Measurements from ENCODE around the gene ME2.

DNA sequence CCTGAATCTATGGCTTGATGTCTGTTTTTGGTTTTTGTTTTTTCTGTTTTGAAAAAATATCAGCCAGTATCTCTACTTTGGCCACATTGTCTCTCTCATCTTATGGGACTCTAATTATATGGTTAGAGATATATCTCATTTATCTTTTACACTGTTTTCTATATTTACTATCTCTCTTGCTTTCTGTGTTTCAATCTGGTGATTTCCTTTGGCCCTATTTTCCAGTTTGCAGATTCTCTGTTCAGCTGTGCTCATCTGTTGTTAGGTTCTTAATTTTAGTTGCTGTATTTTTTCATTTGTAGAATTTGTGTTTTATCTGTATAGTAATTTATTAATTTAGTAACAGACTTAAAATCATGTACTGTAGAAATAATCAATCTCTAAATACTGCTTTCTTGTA lies 47.6 kb downstream of the ME2 start:
- TF ChIP-seq, protein P1, sequence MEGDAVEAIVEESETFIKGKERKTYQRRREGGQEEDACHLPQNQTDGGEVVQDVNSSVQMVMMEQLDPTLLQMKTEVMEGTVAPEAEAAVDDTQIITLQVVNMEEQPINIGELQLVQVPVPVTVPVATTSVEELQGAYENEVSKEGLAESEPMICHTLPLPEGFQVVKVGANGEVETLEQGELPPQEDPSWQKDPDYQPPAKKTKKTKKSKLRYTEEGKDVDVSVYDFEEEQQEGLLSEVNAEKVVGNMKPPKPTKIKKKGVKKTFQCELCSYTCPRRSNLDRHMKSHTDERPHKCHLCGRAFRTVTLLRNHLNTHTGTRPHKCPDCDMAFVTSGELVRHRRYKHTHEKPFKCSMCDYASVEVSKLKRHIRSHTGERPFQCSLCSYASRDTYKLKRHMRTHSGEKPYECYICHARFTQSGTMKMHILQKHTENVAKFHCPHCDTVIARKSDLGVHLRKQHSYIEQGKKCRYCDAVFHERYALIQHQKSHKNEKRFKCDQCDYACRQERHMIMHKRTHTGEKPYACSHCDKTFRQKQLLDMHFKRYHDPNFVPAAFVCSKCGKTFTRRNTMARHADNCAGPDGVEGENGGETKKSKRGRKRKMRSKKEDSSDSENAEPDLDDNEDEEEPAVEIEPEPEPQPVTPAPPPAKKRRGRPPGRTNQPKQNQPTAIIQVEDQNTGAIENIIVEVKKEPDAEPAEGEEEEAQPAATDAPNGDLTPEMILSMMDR (conservative IDR thresholded peaks at IDR 0.05; ENCODE audit: low read length) = no peak
- TF ChIP-seq EZH2phosphoT487 (IDR thresholded peaks at IDR 0.05; ENCODE audit: borderline replicate concordance, low read depth, low read length) = no peak

Data from OCI-LY7 (cell line).